Ectodermal cell (in vitro differentiated cells): ENCODE data around the gene DDX24.

Source experiments
- H3K27ac ChIP-seq: 2 replicates; pipeline ENCODE4 v1.7.0; 2013; ENCODE audit warnings: mild to moderate bottlenecking, low read depth, low read length; ENCODE audit not compliant: insufficient read depth, poor library complexity, severe bottlenecking
- H3K27me3 ChIP-seq: 2 replicates; pipeline ENCODE4 v1.7.0; 2013; ENCODE audit warnings: mild to moderate bottlenecking, low read length; ENCODE audit not compliant: insufficient read depth, control insufficient read depth, poor library complexity, severe bottlenecking
- H3K36me3 ChIP-seq: one replicate; pipeline ENCODE4 v1.7.0; 2013; ENCODE audit warnings: low read length; ENCODE audit not compliant: control insufficient read depth, insufficient read depth
- H3K4me1 ChIP-seq: one replicate; pipeline ENCODE4 v1.7.0; 2013; ENCODE audit warnings: low read length; ENCODE audit not compliant: control insufficient read depth, insufficient read depth
- H3K4me3 ChIP-seq: 2 replicates; pipeline ENCODE4 v1.7.0; 2013; ENCODE audit warnings: low read depth, low read length, control low read depth; ENCODE audit not compliant: insufficient read depth
- H3K9me3 ChIP-seq: 2 replicates; pipeline ENCODE4 v1.7.0; 2013; ENCODE audit warnings: mild to moderate bottlenecking, low read length, moderate library complexity; ENCODE audit not compliant: control insufficient read depth
- WGBS, 2 experiments: methylation state at CpG; one replicate each; pipeline ENCODE4 v1.1.7; 2013; ENCODE audit warnings: missing lambda C conversion rate in 2 of 2; 5-methylcytosine and 5-hydroxymethylcytosine counted together

The DDX24 gene

DNA sequence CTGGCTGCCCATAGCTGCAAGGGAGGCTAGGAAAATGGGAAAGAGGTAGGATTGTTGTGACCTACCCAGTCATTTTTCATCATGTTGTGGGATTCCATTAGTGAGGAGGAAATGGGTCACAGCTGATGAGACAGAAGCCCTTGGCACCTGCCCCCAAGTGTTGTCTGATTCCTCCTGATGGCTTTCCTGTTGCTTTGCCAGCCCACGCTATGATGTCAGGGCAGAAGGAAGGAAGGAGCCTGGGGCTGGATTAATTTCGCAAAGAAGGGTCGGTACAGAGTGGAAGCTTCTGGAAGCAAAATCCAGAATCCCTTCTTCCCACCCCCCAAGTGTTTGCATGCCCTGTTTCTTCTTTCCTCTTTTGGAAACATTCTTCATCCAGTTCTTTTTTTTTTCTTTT lies 46.1 kb downstream of the DDX24 start:
- no peak overlapping the region for H3K4me3 ChIP-seq
- H3K9me3 ChIP-seq = no peaks in the 10 kb centered on the region

DNA sequence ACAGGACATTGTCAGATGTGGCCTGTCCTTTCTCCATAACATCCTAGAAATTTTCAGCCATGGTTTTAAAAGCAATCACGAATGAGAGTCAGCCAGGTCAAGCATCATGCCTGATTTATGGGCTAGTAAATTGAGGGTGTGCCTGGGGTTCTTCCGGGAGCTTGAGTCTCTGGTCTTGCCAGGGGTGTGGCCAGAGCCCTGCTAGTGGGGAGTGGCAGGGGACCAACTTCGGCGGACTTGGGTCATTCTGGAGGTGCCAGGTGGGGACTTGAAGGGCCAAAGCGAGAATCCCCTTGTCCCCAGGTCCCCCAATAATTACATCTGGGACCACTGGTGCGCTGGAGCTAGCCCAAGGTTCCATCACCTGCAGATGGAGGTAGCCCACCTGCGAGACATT lies 49.1 kb downstream of the DDX24 start:
- H3K27me3 ChIP-seq = no peaks in the 10 kb centered on the region
- H3K9me3 ChIP-seq = no peaks in the 10 kb centered on the region
- H3K4me3 ChIP-seq = no peak overlapping the region
- H3K36me3 ChIP-seq = no peaks in the 10 kb centered on the region
- peaks cover 17% of the 10 kb centered on the region for H3K4me1 ChIP-seq
- no peak overlapping the region for H3K27ac ChIP-seq
- 90 to 93% methylated on average over 7 of the region's 7 CpGs for WGBS, 2 experiments

More for the DNA sequence above, 46.1 kb downstream of the DDX24 start:
- Histone ChIP-seq H3K4me1 (no peaks in the 10 kb centered on the region), H3K27ac (no peak overlapping the region), H3K27me3 (no peaks in the 10 kb centered on the region), H3K36me3 (no peaks in the 10 kb centered on the region)
- 85 to 95% methylated on average over 3 of the region's 3 CpGs for WGBS, 2 experiments

DNA sequence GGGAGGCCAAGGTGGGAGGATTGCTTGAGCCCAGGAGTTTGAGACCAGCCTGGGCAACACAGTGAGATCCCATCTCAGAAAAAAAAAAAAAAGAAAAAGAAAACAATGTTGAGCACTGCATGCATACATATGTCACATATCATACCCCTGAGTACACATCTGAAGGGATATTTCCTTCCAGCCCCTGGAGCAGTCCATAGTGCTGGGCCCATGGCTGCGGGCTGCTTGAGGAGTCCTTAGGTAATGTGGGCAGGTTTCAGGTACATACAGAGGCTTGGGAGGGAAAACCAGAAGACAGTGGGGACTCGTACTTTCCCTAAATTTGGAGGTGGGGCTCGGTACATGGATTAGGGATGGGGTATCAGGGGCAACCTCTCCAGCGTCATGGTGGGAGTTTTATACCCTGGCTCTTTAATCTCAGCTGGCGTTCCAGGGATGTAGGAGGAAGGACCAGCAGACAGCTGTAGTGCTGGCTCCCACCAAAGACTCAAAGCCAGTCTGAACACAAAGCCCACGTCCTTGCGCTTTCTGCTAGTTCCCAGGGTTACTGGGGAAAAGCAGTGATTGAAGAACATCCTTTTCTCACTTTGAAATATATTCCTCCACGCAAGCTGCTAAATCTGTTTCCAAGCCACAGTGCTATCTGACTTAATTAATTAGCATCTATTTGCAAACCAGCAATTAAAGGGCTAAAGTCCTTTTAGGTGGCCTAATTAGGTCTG lies 49.7 kb downstream of the DDX24 start:
- Histone ChIP-seq H3K4me1 (peaks cover 18% of the 10 kb centered on the region), H3K9me3 (no peaks in the 10 kb centered on the region), H3K27me3 (no peaks in the 10 kb centered on the region), H3K27ac (no peak overlapping the region), H3K36me3 (no peaks in the 10 kb centered on the region), H3K4me3 (no peak overlapping the region)
- 89 to 91% methylated on average over 8 of the region's 8 CpGs for WGBS, 2 experiments

DNA sequence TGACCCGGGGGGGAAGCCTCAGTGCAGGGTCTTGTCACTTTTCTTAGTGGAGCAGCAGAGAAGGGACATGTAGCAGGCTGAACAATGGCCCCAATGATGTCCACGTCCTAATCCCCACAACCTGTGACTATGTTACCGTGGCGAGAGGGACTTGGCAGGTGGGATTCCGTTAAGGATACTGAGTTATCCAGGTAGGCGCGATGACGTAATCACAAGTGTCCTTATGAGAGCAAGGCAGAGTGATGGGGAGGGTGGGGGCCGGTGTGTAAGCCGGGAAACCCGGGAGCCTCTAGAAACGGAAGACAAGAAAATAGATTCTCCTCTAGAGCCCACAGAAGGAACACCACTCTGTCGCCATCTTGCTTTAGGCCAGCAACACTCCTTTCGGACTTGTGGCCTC lies 50.4 kb downstream of the DDX24 start:
- no peak overlapping the region for H3K4me3 ChIP-seq
- no peaks in the 10 kb centered on the region for H3K27me3 ChIP-seq
- no peak overlapping the region for H3K27ac ChIP-seq
- WGBS, 2 experiments = 93 to 96% methylated on average over 14 of the region's 14 CpGs
- H3K4me1 ChIP-seq = peaks cover 18% of the 10 kb centered on the region
- no peaks in the 10 kb centered on the region for H3K9me3 ChIP-seq
- H3K36me3 ChIP-seq = no peaks in the 10 kb centered on the region

DNA sequence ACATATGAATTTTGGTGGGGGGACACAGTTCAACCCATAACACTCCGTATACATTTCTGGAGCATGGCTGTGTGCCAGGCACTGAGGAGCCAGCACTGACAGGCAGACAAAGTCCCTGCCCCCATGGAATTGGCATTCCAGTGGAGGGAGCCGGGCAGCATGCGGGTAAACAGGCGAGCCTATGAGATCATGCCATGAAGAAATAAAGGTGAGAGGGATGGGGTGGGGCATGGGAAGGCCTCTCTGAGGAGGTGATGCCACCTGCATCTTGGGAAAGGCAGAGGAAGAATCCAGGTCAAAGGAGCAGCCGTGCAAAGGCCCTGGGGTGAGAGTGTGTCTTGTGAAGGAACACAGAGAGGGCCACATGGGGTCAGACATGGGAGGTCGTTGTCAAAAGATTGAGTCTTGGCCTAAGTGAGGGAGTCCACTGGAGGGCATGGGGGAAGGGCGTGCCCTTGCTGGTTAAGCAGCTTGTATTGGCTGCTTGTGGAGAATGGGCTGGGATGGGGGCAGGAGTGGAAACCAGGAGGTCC lies 51.3 kb downstream of the DDX24 start:
- H3K27ac ChIP-seq = no peak overlapping the region
- H3K4me1 ChIP-seq = peaks cover 18% of the 10 kb centered on the region
- H3K27me3 ChIP-seq = no peaks in the 10 kb centered on the region
- WGBS, 2 experiments = 94 to 95% methylated on average over 7 of the region's 7 CpGs
- H3K9me3 ChIP-seq = no peaks in the 10 kb centered on the region
- H3K36me3 ChIP-seq = no peaks in the 10 kb centered on the region
- no peak overlapping the region for H3K4me3 ChIP-seq

DNA sequence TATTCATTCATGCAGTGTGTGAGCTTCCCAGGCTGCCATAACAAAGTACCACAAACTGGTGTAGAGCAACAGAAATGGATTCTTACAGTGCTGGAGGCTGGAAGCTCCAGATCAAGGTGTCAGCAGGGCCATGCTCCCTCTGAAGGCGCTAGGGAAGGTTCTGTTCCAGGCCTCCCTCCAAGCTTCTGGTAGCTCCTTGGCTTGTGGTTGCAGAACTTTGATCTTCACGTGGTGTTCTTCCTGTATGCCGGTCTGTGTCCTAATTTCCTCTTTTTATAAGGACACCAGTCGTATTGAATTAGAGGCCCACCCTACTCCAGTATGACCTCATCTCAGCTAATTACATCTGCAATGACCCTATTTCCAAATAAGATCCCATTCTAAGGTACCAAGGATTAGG lies 51.7 kb downstream of the DDX24 start:
- H3K27ac ChIP-seq = no peak overlapping the region
- peaks cover 18% of the 10 kb centered on the region for H3K4me1 ChIP-seq
- H3K9me3 ChIP-seq = no peaks in the 10 kb centered on the region
- no peaks in the 10 kb centered on the region for H3K36me3 ChIP-seq
- WGBS, 2 experiments = 95% methylated on average over 4 of the region's 4 CpGs
- no peaks in the 10 kb centered on the region for H3K27me3 ChIP-seq
- no peak overlapping the region for H3K4me3 ChIP-seq

DNA sequence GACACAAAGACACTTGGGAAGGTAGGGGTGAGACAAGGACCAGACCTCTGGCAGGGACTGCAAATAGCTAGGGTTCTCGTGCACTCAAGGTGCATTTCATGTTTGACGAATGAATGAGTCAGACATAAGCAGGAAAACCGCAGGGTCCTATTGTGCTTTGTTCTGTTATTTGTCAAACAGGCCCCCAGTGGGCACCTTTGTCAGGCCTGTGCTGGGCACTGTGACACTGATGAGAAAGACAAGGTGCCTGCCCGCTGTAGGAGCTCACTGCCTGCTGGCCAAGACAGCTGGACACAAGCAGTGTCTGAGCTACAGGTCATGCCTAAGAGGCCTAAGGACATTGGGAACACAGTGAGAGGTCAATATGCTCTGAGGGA lies 52.6 kb downstream of the DDX24 start:
- H3K4me3 ChIP-seq = no peak overlapping the region
- 75 to 79% methylated on average over 4 of the region's 4 CpGs for WGBS, 2 experiments
- no peaks in the 10 kb centered on the region for H3K9me3 ChIP-seq
- no peaks in the 10 kb centered on the region for H3K27me3 ChIP-seq
- no peak overlapping the region for H3K27ac ChIP-seq
- H3K4me1 ChIP-seq = peaks cover 22% of the 10 kb centered on the region
- no peaks in the 10 kb centered on the region for H3K36me3 ChIP-seq

DNA sequence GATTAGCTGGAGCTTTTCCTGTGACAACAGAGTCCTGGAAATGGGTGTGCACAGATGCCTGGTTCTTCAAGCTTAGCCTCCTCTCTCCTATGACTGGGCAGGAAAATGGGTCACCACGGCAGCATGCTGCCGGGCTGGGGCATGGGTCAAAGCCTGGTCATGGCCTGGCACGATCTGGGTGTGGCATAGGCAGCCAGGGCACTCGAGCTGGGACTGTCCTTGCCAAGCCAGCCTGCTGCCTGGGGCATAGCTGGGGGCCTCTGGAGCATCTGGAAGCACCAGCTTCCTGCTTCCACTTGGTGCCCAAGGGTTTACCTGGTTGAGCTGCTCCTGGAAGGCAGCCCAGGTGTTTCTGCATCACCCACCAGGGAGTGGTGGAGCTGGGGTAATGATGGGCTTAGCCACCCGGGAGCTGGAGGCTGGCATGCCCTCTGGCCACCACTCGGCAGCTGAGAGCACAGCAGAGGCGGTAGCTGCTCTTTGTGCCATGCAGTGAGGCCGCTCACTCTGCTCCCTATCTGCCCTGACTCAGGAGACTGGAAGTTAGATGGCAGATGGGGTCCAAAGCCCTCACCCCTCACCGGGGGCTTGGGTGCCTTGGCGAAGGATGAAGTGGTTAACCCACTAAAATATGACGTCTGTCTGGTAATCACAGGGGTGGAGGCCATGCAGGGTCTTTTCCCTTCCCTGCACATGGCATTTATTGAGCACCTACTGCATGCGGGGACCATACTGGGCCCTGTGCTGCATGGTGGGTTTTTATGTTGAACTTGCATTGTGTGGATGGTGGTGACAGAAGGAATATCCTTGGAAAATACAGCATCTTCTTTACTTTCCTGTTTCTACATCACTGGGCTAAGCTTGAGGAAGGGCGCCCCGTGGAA lies 53.2 kb downstream of the DDX24 start:
- Histone ChIP-seq H3K4me3 (no peak overlapping the region), H3K9me3 (no peaks in the 10 kb centered on the region), H3K4me1 (peaks cover 28% of the 10 kb centered on the region), H3K27me3 (no peaks in the 10 kb centered on the region), H3K36me3 (no peaks in the 10 kb centered on the region), H3K27ac (no peak overlapping the region)
- whole genome bisulfite sequencing, 2 experiments = 93 to 95% methylated on average over 13 to 14 of the region's 14 CpGs

DNA sequence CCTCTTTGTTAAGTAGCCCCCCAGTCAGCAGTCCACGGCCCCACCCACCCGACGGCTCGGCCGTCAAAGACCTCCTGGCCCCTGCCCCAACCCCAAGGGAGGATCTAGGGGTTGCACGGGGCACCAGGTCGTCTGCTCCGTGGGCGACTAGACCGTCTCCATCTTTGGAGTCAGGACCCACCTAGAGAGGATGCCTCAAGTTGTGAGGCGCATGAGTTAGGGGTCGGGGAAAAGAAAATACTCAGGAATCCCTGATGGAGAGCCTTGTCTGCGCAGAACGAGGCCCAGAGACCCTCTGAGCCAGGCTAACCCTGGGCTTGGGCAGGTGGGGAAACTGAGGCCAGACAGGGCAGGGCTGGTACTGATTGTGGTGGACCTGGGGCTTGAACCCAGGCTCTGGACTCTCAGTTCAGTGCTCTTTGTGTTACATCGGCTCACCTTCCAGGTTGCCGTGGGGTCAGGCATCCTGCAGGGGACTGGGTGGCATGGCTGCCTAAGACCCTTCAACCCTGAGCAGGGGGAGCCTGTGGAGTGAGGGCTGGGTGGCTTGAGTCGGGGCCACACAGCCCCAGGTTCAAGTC lies 54.0 kb downstream of the DDX24 start:
- WGBS, 2 experiments = 44 to 49% methylated on average over 17 of the region's 17 CpGs
- H3K4me3 ChIP-seq = peak overlapping the region; percentile 73
- H3K27me3 ChIP-seq = no peaks in the 10 kb centered on the region
- no peaks in the 10 kb centered on the region for H3K36me3 ChIP-seq
- peaks cover 35% of the 10 kb centered on the region for H3K4me1 ChIP-seq
- H3K27ac ChIP-seq = no peak overlapping the region
- no peaks in the 10 kb centered on the region for H3K9me3 ChIP-seq
